Panc1 (cell line): ENCODE data around the gene BAIAP2. TPM values are rescaled to one million over a fixed set of nuclear protein-coding genes. Genes with fewer than 3 reads are reported as not detected.

Source experiments
- ATAC-seq: fragments of 200-7000 bp; cut with Tn5 transposase; 2 replicates; pipeline ENCODE4 v1.9.1; 2020; ENCODE audit warnings: mild to moderate bottlenecking, moderate library complexity
- BruUV-seq: library from RNA; stranded (reverse); fragments of 400-500 nt; replicated peaks from 2 replicates; lab custom pipeline; 2021; lab: Mats Ljungman, UMichigan
- CTCF ChIA-PET: fragments of 300-600 bp; sonication (Branson Sonifier 250); formaldehyde crosslinking; loops from one replicate; lab custom pipeline; 2022; ENCODE audit warnings: antibody characterized with exemption; lab: Charles Lee
- POLR2A ChIA-PET: fragments of 300-600 bp; sonication (Branson Sonifier 250); formaldehyde crosslinking; loops from one replicate; lab custom pipeline; 2022; ENCODE audit warnings: antibody characterized with exemption; lab: Charles Lee
- DNase-seq: peaks from one replicate; pipeline ENCODE4 v3.0.0-alpha.2; 2010; ENCODE audit warnings: low read depth, low spot score
- H3K27ac ChIP-seq: 2 replicates; pipeline ENCODE4 v1.5.1; 2011; ENCODE audit warnings: mild to moderate bottlenecking, low read length, inconsistent platforms
- H3K27me3 ChIP-seq: fragments of 200-500 bp; sonication (Bioruptor generic); 2 replicates; pipeline ENCODE4 v1.6.0; 2014; ENCODE audit warnings: low read length, inconsistent platforms; ENCODE audit not compliant: control insufficient read depth, insufficient read depth
- H3K36me3 ChIP-seq: fragments of 200-500 bp; sonication (Bioruptor generic); 2 replicates; pipeline ENCODE4 v1.5.1; 2014; ENCODE audit warnings: inconsistent platforms, mild to moderate bottlenecking, low read length, moderate library complexity; ENCODE audit not compliant: control insufficient read depth, insufficient read depth
- H3K4me1 ChIP-seq: 2 replicates; pipeline ENCODE4 v1.5.1; 2011; ENCODE audit warnings: inconsistent platforms, mild to moderate bottlenecking, low read length, moderate library complexity; ENCODE audit not compliant: control insufficient read depth, insufficient read depth
- H3K4me3 ChIP-seq, 2 experiments: 2 replicates each; pipeline ENCODE4 v1.5.1; 2011 to 2012; ENCODE audit warnings: low read depth in 2 of 2, low read length in 2 of 2, mild to moderate bottlenecking in 2 of 2, inconsistent platforms in 1 of 2, moderate library complexity in 1 of 2
- H3K9me3 ChIP-seq: fragments of 200-500 bp; sonication (Bioruptor generic); 2 replicates; pipeline ENCODE4 v1.5.1; 2014; ENCODE audit warnings: low read depth, mild to moderate bottlenecking, inconsistent platforms, low read length, moderate library complexity; ENCODE audit not compliant: control insufficient read depth, insufficient read depth
- CTCF ChIP-seq: fragments of 450-650 bp; IDR thresholded peaks from 2 replicates; pipeline ENCODE4 v1.5.1; 2017; ENCODE audit warnings: mild to moderate bottlenecking
- POLR2AphosphoS5 ChIP-seq: IDR thresholded peaks from 2 replicates; pipeline ENCODE4 v1.6.1; 2012; ENCODE audit warnings: mild to moderate bottlenecking, low read depth, low read length, moderate library complexity
- REST ChIP-seq, 2 experiments: IDR thresholded peaks; 2 replicates each; pipeline ENCODE4 v1.6.1; 2011 to 2012; ENCODE audit warnings: low read depth in 2 of 2, control low read depth in 1 of 2, low read length in 1 of 2, mild to moderate bottlenecking in 1 of 2, moderate library complexity in 1 of 2; ENCODE audit not compliant: insufficient read depth in 1 of 2
- SIN3A ChIP-seq: IDR thresholded peaks from 2 replicates; pipeline ENCODE4 v1.6.1; 2012; ENCODE audit warnings: low read depth, mild to moderate bottlenecking, low read length, moderate library complexity, borderline replicate concordance; ENCODE audit not compliant: insufficient read depth
- TCF7L2 ChIP-seq: IDR thresholded peaks from 2 replicates; pipeline ENCODE4 v1.6.1; 2011; ENCODE audit warnings: mild to moderate bottlenecking, low read depth, low read length, inconsistent platforms
- in situ Hi-C: cut with HindIII; loops from 2 replicates; pipeline ENCODE4 v1.10.0; 2016; ENCODE audit warnings: low sequenced_read_pairs, low pct_unique_long_range_greater_than_20kb
- intact Hi-C: fragments of 100-400 bp; cut with micrococcal nuclease; formaldehyde crosslinking; loops from one replicate; pipeline ENCODE4 v1.10.0; 2022; ENCODE audit not compliant: unreplicated experiment
- total RNA-seq: library from RNA; stranded (reverse); gene quantifications from one replicate; pipeline ENCODE4 v1.2.1, GENCODE V29; 2021; ENCODE audit not compliant: unreplicated experiment

BAIAP2 gene
- total RNA-seq, 1 experiment from 2014 or later: 125 TPM

GRCh38 chr17:81053041-81053970 lies 18.4 kb downstream of the BAIAP2 start:
- intact Hi-C loops: no loop called here
- Histone ChIP-seq H3K9me3 (no peaks in the 10 kb centered on the region), H3K4me1 (peaks cover 63% of the 10 kb centered on the region), H3K4me3 (no peak overlapping the region), H3K36me3 (peaks cover 5% of the 10 kb centered on the region; the same call in 1 of the 2 replicates), H3K27me3 (no peaks in the 10 kb centered on the region), H3K27ac (peak overlapping the region; percentile 98)
- ChIA-PET CTCF (interaction anchor here (0.6 kb wide), 1 partner anchor 175 kb away, joined by 5 read pairs; no protein-coding TSS in a partner anchor), POLR2A (no interaction called here)
- DNase-seq (no peak), ATAC-seq (no peak)
- in situ Hi-C loops: no loop called here
- no peak for TF ChIP-seq POLR2AphosphoS5
- no peak for TF ChIP-seq REST (IDR thresholded peaks at IDR 0.05; ENCODE audit: insufficient read depth in 1 of 2, low read depth in 2 of 2, low read length in 1 of 2)
- TF ChIP-seq TCF7L2: no peak
- no peak for TF ChIP-seq CTCF
- no peak for TF ChIP-seq SIN3A
- BruUV-seq: no TSS peak

GRCh38 chr17:81054308-81054707 lies 19.4 kb downstream of the BAIAP2 start:
- Histone ChIP-seq H3K4me1 (peaks cover 53% of the 10 kb centered on the region), H3K27me3 (no peaks in the 10 kb centered on the region), H3K36me3 (peaks cover 9% of the 10 kb centered on the region; the same call in 1 of the 2 replicates), H3K4me3 (no peak overlapping the region), H3K27ac (no peak overlapping the region), H3K9me3 (no peaks in the 10 kb centered on the region)
- TF ChIP-seq TCF7L2 (no peak), POLR2AphosphoS5 (no peak), SIN3A (no peak), REST (IDR thresholded peaks at IDR 0.05; ENCODE audit: insufficient read depth in 1 of 2, low read depth in 2 of 2, low read length in 1 of 2) (peak in 1 of 2 experiments; percentile 76; a peak in 2 of 4 replicates), CTCF (no peak)
- POLR2A ChIA-PET: interaction anchor here (1.0 kb wide), 1 partner anchor 12 kb away, joined by 3 read pairs; no protein-coding TSS in a partner anchor
- CTCF ChIA-PET: no interaction called here
- in situ Hi-C loops (no loop called here), intact Hi-C loops (no loop called here)
- ATAC-seq (no peak), DNase-seq (no peak)
- BruUV-seq: no TSS peak
